ENCODE results near the gene GPR84.

DNA sequence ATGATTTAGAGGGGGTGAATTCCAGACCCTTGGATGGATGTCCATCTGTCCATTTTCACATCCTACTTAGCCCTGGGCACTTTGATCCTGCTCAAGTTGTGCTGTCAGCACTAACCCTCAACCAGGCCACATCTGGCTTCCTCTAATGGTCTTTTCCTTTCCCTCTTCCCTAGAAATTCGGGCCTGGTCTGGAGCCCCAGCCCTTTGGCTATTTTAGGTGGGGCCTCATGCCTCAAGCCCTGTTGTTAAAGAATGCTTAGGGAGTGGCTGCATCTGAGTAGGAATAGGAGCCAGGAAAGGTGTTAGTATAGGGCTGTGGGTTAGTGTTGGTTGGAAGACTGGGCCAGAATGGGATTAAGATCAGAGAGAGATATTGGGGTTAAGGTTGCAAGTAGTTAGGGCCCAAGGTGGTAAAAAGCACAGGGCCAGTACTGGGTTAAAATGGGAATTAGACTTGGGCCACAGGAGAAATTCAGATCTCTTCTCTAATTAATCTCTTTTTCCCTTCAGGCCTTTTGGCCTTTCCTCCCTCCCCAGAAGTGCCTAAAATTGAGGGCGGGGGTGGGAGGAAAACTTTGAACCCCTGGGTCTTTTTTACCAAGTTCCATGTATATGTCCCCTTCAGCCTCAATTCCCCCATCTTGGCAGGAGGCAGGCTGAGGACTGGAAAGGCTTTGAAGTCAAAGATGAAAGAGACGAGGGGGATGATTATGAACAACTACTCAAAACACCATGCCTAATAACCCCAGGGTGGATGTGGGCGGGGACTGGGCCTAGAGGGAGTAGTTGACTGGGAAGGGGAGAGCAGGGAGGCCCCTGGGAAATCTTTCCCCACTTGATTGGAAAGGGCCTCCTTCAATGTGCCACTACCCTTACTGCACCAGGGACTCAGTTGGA lies 24.2 kb upstream of the GPR84 start:
- TF ChIP-seq POLR2A (IDR thresholded peaks at IDR 0.05): no peak
- TF ChIP-seq, protein P1, sequence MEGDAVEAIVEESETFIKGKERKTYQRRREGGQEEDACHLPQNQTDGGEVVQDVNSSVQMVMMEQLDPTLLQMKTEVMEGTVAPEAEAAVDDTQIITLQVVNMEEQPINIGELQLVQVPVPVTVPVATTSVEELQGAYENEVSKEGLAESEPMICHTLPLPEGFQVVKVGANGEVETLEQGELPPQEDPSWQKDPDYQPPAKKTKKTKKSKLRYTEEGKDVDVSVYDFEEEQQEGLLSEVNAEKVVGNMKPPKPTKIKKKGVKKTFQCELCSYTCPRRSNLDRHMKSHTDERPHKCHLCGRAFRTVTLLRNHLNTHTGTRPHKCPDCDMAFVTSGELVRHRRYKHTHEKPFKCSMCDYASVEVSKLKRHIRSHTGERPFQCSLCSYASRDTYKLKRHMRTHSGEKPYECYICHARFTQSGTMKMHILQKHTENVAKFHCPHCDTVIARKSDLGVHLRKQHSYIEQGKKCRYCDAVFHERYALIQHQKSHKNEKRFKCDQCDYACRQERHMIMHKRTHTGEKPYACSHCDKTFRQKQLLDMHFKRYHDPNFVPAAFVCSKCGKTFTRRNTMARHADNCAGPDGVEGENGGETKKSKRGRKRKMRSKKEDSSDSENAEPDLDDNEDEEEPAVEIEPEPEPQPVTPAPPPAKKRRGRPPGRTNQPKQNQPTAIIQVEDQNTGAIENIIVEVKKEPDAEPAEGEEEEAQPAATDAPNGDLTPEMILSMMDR (IDR thresholded peaks at IDR 0.05): no peak

All from adrenal gland (tissue), 5 donors.